Activated CD8-positive, alpha-beta memory T cell treated with anti-CD3 and anti-CD28 coated beads, Interleukin-2, amount 50 U/mL, for 24 hours (primary cell): ENCODE results near the gene C9orf57.
"Not testable (repeated sequence)": the region's sequence is repeated elsewhere in the genome, so short reads cannot be mapped to it uniquely, and the experiment has no call there.

Experiments used
- DNase-seq: peaks from one replicate; pipeline ENCODE4 v3.0.0-alpha.2; 2020; ENCODE audit errors: extremely low read depth

Gene C9orf57

GRCh38 chr9:72060513-72060912 lies at the start of gene C9orf57:
TSS of gene C9orf57 (minus strand) at chr9:72060613. CDS start at chr9:72059331, 1,282 bp downstream.
- DNase-seq: no peak

DNA sequence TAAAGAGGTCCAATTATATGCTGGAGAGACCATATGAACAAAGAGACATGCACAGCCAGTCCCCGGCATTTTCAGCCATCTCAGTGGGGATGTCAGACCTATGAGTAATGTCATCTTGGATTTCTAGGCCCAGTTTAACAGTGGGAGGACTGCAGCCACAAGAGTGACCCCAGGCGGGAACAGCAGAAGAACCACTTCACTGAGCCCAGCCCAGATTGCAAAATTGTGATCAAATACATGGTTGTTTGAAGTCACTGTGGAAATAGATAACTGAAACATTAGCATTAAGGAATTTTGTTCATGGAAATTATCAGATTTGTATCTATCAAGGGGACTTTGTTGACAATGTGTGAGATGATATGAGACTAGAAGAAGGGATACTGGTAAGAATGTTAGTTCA lies 42.1 kb upstream of the C9orf57 start:
- no peak for DNase-seq

DNA sequence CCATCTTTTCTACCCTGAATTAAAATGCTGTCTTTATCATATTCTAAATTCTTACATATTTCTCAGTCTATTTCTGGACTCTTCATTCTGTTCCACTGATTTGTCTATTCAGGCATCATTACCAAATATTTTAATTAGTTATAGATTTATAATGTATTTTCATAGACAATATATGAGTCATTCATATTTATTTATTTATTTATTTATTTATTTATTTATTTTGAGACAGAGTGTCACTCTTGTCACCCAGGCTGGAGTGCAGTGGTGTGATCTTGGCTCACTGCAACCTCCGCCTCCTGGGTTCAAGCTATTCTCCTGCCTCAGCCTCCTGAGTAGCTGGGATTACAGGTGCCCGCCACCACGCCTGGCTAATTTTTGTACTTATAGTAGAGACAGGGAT lies 35.1 kb upstream of the C9orf57 start:
- not testable (repeated sequence) for DNase-seq

DNA sequence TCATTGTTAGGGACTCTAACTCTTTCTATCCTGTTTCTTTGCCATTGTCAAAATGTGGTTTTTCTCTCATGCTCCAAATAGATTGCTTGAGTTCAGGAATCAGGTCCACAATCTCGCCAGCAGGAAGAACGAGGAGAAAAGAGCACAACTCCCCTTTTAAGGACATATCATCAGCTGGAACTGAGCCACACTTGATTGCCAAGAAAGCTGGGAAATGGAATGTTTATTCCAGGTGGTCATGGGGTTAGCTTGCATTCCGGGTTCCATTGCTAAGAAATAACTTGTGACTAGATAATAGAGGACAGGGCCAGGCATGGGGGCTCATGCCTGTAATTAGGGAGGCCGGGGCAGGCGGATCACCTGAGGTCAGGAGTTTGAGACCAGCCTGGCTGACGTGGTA lies 32.4 kb upstream of the C9orf57 start:
- no peak for DNase-seq

DNA sequence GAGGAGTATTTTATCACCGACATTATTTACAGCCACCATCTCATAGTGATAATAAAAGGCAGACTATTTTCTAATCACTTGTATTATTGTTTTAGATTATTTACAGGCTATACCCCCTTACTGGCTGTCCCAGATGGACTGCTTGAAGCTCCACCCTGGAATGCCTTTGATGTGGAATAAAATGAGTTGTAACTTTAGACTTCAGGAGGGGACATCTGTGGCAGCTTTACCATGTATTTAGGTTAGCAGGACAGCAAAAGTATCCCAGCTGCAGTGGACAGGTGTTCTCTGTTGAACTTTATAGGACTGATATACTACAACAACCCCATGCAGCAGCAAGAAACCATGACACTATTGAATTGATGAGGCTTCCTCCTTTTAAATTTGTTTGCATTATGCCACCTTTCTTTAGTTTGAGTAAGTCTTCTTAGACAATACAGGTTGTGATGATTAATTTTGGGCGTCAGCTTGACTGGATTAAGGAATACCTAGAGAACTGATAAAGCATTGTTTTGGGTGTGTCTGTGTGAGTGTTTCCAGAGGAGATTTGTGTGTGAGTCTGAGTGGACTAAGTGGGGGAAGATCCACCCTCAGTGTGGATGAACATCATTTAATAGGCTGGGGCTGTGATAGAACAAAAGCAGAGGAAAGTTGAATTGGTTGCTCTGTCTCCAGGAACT lies 29.2 kb upstream of the C9orf57 start:
- DNase-seq: no peak

DNA sequence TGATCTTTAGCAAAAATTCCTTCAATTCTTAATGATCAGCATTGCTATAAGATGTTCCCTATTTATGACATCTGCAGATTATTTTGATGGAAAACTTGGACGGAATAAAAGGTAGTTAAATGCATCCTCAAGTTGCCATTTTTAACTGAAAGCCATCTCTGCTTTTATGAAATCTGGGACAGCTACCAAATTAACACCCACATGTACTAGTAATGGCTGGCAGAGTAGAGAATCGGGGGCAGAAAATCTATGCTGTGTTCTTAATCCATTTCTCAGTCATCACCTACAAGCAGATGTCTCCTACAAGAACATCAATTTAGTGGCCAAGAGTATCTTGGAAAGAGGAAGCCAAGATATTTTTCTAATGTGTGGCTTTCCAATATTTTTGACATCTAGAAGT lies 22.1 kb upstream of the C9orf57 start:
- DNase-seq: no peak

DNA sequence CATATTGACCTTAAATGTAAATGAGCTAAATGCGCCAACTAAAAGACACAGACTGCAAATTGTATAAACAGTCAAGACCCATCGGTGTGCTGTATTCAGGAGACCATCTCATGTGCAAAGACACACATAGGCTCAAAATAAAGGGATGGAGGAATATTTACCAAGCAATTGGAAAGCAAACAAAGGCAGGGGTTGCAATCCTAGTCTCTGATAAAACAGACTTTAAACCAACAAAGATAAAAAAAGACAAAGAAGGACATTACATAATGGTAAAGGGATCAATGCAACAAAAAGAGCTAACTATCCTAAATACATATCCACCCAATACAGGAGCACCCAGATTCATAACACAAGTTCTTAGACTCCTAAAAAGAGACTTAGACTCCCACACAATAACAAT lies 14.3 kb upstream of the C9orf57 start:
- not testable (repeated sequence) for DNase-seq

- no peak for DNase-seq
These were observed 4.7 kb upstream of the C9orf57 start for GRCh38 chr9:72065076-72065475.

GRCh38 chr9:72052122-72052521 lies 8.3 kb downstream of the C9orf57 start:
- no peak for DNase-seq

- no peak for DNase-seq
These were observed 11.6 kb downstream of the C9orf57 start for GRCh38 chr9:72048850-72049249.

GRCh38 chr9:72046630-72047456 lies 13.6 kb downstream of the C9orf57 start:
- DNase-seq: no peak

DNA sequence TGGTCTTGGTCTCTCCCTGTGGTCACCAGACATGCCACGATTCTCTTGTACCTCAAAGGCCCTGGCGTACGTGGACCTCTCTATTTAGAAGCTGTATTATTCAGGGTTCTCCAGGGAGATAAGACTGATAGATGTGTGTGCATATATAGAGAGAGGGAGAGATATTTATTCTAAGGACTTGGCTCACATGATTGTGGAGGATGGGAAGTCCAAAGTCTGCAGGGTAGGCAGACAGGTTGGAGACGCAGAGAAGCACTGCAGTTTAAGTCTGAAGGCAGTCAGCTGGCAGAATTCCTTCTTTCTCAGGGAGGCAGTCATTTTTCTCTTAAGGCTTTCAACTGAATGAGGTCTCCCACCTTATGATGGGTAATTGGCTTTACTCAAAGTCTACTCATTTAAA lies 16.3 kb downstream of the C9orf57 start:
- no peak for DNase-seq

GRCh38 chr9:72043576-72043975 lies 16.8 kb downstream of the C9orf57 start:
- DNase-seq: no peak

DNA sequence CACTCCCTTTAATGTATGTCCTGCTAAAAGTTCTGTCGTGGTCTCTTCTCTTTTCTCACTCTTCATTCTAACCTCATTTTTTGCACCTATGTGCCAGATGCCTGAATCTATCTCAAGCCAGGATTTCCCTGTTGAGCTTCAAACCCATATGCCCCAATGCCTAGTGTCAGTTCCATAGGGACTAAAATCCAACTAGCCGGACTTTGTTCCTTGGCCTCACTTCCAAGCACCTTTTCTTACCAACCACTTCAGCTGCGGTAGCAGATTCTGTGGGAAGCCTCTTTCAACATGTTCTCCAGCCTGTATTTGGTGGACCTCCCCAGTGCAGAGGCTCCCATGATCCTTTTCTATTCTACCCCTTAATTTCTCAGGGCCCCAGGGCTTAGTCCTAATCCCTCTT lies 17.5 kb downstream of the C9orf57 start:
- no peak for DNase-seq

DNA sequence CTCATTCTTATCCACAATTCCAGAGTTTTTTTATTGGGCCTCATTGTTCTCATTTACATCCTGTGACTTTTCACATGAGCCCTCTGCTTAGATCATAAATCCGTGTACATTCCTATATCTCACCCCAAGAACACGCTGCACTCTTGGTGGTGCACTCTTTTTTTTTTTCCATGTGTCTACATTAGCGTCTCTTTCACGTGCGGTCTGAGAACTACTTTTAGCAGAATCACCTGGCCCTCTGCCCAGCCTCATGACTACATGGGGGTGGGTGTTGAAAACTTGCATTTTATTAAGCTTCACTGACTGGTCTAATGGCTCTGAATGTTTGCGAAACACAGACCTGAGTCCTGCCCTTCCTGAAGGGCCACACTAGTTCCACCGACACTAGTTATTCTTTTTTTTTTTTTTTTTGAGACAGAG lies 18.6 kb downstream of the C9orf57 start:
- no peak for DNase-seq

GRCh38 chr9:72041369-72041768 lies 19.0 kb downstream of the C9orf57 start:
- no peak for DNase-seq

DNA sequence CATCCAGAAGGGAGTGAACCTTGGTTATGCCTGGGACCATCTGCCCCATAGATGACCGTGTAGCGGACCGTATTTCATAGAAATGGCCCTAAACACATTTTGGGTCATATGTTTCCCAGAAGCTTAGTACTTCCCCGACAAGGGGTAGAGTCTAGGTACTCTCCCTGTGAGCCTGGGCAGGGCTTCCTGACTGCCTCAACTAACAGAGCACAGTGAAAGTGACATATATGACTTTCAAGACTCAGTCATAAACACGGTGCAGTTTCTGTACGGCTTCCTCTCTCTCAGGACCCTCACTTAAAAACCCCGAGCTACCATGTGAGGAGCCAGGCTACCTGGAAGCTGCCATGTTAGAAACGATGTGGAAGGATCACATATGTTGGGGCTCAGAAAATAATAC lies 20.9 kb downstream of the C9orf57 start:
- DNase-seq: no peak

DNA sequence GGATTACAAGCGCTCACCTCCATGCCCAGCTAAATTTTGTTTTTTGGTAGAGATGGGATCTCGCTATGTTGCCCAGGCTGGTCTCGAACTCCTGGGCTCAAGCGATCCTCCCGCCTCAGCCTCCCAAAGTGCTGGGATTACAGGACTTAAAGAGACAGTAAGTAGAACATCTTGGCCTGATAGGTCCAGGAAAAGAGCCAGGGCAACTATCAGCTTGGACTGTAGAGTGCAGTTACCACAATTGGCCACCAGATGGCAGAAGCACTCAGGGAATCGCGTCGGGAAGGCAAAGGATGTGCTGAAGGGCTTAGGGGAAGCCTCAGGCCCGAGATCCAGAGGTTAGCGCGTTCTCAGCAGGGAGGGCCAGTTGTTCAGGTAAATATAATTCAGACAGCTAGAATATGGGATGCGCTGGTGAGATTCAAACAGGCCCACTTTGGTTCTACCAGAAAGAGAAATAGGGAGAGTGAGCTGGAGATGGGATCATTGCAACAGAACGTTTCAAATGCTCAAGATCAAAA lies 21.5 kb downstream of the C9orf57 start:
- DNase-seq: peak; percentile 13

DNA sequence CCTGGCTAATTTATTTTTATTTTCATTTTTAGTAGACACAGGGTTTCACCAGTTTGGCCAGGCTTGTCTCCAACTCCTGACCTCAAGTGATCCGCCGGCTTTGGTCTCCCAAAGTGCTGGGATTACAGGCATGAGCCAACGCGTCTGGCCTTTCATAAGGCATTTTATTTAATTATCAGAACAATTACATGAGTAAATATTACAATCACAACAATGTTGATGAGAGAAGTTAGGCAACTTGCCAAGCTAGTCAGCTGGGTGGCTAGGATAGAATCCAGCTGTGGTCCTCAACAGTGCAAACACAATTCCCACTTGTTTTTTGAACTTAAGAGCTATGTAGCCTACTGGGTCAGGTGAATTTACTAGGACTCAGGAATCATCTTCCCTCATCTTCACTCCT lies 22.0 kb downstream of the C9orf57 start:
- no peak for DNase-seq

DNA sequence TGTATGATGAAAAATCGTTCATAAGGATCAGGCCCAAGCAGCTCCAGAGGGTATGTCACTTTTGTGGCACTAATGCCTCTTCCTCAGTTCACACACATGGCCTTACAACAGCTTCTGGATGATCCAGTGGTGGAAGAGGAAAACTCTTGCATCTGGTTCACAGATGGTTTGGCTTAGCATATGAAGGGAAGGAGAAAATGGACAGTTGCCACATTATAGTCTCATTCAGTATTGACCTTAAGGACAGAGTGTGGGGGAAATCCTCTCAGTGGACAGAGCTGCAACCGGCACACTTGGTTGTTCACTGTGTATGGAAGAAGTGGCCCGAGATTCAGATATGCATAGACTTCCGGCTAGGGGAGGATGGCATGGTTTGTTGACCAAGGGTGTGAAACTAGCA lies 22.8 kb downstream of the C9orf57 start:
- no peak for DNase-seq

- no peak for DNase-seq
These were observed 29.6 kb downstream of the C9orf57 start for GRCh38 chr9:72030767-72031166.

DNA sequence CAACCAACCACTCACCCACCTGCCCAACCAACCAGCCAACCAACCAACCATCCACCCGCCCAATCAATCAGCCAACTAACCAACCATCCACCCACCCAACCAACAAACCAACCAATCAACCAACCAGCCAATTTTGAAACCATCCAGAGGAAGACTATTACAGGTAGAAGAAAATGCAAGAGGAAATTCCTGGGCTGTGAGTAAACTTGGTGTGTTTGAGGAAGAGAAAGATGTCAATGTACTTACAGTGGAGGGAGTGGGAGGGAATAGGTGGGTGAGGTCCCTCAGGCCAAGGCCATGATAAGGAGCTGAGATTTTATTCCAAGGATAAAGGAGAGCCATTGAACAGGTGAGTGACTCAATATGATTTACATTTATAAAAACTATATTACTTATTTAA lies 30.4 kb downstream of the C9orf57 start:
- no peak for DNase-seq

DNA sequence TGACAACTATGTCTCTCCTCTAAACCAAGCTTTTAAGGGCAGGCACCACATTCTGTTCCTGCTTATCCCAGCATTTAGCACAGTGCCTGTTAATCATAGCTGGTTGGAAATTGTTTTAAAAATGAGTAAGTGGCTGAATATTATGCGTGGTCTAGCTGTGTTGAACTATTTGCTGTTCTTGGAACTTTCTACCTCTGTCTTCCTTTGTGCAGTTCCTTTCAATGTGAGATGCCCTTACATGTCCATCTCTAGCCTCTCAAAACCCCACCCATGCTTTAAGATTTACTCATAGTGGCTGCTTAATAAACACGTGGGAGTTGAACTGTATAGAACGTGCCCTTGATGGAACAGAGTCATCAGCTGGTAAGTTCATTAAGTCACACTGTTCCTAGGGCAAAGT lies 34.5 kb downstream of the C9orf57 start:
- no peak for DNase-seq
